GM06990 (cell line): ENCODE data around the gene KIF13A.
"Not testable (repeated sequence)": the region's sequence is repeated elsewhere in the genome, so short reads cannot be mapped to it uniquely, and the experiment has no call there.

Source experiments
- DNase-seq: peaks from one replicate; pipeline ENCODE4 v3.0.0-alpha.2; 2011; ENCODE audit not compliant: insufficient read length; ENCODE audit errors: extremely low read depth
- H3K27me3 ChIP-seq: replicated peaks from 2 replicates; pipeline ENCODE4 v1.6.0; 2011; ENCODE audit warnings: low read length; ENCODE audit not compliant: control insufficient read depth, insufficient read depth
- H3K36me3 ChIP-seq: 2 replicates; pipeline ENCODE4 v1.5.1; 2011; ENCODE audit warnings: low read length; ENCODE audit not compliant: control insufficient read depth, insufficient read depth
- H3K4me3 ChIP-seq: replicated peaks from 2 replicates; pipeline ENCODE4 v1.5.1; 2011; ENCODE audit warnings: low read depth, mild to moderate bottlenecking, control low read depth, low read length
- CTCF ChIP-seq: IDR thresholded peaks from 2 replicates; pipeline ENCODE4 v1.5.1; 2011; ENCODE audit warnings: low read length, control low read depth, mild to moderate bottlenecking, inconsistent platforms; ENCODE audit not compliant: insufficient read depth, poor library complexity, severe bottlenecking

KIF13A gene

GRCh38 chr6:17820055-17820454 is 167.4 kb downstream of the KIF13A start:
- DNase-seq = no peak
- Histone ChIP-seq H3K27me3 (no peaks in the 10 kb centered on the region), H3K36me3 (no peaks in the 10 kb centered on the region), H3K4me3 (no peak overlapping the region)
- no peak for TF ChIP-seq CTCF

GRCh38 chr6:17817763-17818162 is 169.7 kb downstream of the KIF13A start:
- H3K36me3 ChIP-seq = no peaks in the 10 kb centered on the region
- no peak for DNase-seq
- no peaks in the 10 kb centered on the region for H3K27me3 ChIP-seq
- no peak overlapping the region for H3K4me3 ChIP-seq
- no peak for TF ChIP-seq CTCF

GRCh38 chr6:17816921-17817611 is 170.4 kb downstream of the KIF13A start:
- Histone ChIP-seq H3K27me3 (no peaks in the 10 kb centered on the region), H3K36me3 (no peaks in the 10 kb centered on the region), H3K4me3 (no peak overlapping the region)
- no peak for TF ChIP-seq CTCF
- no peak for DNase-seq

GRCh38 chr6:17813542-17813941 is 173.9 kb downstream of the KIF13A start:
- Histone ChIP-seq H3K27me3 (no peaks in the 10 kb centered on the region), H3K4me3 (no peak overlapping the region), H3K36me3 (no peaks in the 10 kb centered on the region)
- no peak for TF ChIP-seq CTCF
- DNase-seq = no peak

- no peak for DNase-seq
- TF ChIP-seq CTCF = no peak
- Histone ChIP-seq H3K27me3 (no peaks in the 10 kb centered on the region), H3K4me3 (no peak overlapping the region), H3K36me3 (no peaks in the 10 kb centered on the region)
Measured at GRCh38 chr6:17812311-17812710, 175.1 kb downstream of the KIF13A start.

GRCh38 chr6:17808609-17809008 is 178.8 kb downstream of the KIF13A start:
- TF ChIP-seq CTCF = no peak
- H3K27me3 ChIP-seq = no peaks in the 10 kb centered on the region
- DNase-seq = no peak
- no peak overlapping the region for H3K4me3 ChIP-seq
- H3K36me3 ChIP-seq = no peaks in the 10 kb centered on the region

GRCh38 chr6:17807431-17807830 is 180.0 kb downstream of the KIF13A start:
- H3K4me3 ChIP-seq, DNase-seq, H3K36me3 ChIP-seq, H3K27me3 ChIP-seq: not testable (repeated sequence)
